Panc1 (cell line): ENCODE results near the gene ATG9A. TPM values are rescaled to one million over a fixed set of nuclear protein-coding genes. Genes with fewer than 3 reads are reported as not detected.

Experiments used
- ATAC-seq: fragments of 200-7000 bp; cut with Tn5 transposase; 2 replicates; pipeline ENCODE4 v1.9.1; 2020; ENCODE audit warnings: mild to moderate bottlenecking, moderate library complexity
- BruUV-seq: library from RNA; stranded (reverse); fragments of 400-500 nt; replicated peaks from 2 replicates; lab custom pipeline; 2021; lab: Mats Ljungman, UMichigan
- CTCF ChIA-PET: fragments of 300-600 bp; sonication (Branson Sonifier 250); formaldehyde crosslinking; loops from one replicate; lab custom pipeline; 2022; ENCODE audit warnings: antibody characterized with exemption; lab: Charles Lee
- POLR2A ChIA-PET: fragments of 300-600 bp; sonication (Branson Sonifier 250); formaldehyde crosslinking; loops from one replicate; lab custom pipeline; 2022; ENCODE audit warnings: antibody characterized with exemption; lab: Charles Lee
- DNase-seq: peaks from one replicate; pipeline ENCODE4 v3.0.0-alpha.2; 2010; ENCODE audit warnings: low read depth, low spot score
- H3K27ac ChIP-seq: 2 replicates; pipeline ENCODE4 v1.5.1; 2011; ENCODE audit warnings: mild to moderate bottlenecking, low read length, inconsistent platforms
- H3K27me3 ChIP-seq: fragments of 200-500 bp; sonication (Bioruptor generic); 2 replicates; pipeline ENCODE4 v1.6.0; 2014; ENCODE audit warnings: low read length, inconsistent platforms; ENCODE audit not compliant: control insufficient read depth, insufficient read depth
- H3K36me3 ChIP-seq: fragments of 200-500 bp; sonication (Bioruptor generic); 2 replicates; pipeline ENCODE4 v1.5.1; 2014; ENCODE audit warnings: inconsistent platforms, mild to moderate bottlenecking, low read length, moderate library complexity; ENCODE audit not compliant: control insufficient read depth, insufficient read depth
- H3K4me1 ChIP-seq: 2 replicates; pipeline ENCODE4 v1.5.1; 2011; ENCODE audit warnings: inconsistent platforms, mild to moderate bottlenecking, low read length, moderate library complexity; ENCODE audit not compliant: control insufficient read depth, insufficient read depth
- H3K4me3 ChIP-seq, 2 experiments: 2 replicates each; pipeline ENCODE4 v1.5.1; 2011 to 2012; ENCODE audit warnings: low read depth in 2 of 2, low read length in 2 of 2, mild to moderate bottlenecking in 2 of 2, inconsistent platforms in 1 of 2, moderate library complexity in 1 of 2
- H3K9me3 ChIP-seq: fragments of 200-500 bp; sonication (Bioruptor generic); 2 replicates; pipeline ENCODE4 v1.5.1; 2014; ENCODE audit warnings: low read depth, mild to moderate bottlenecking, inconsistent platforms, low read length, moderate library complexity; ENCODE audit not compliant: control insufficient read depth, insufficient read depth
- CTCF ChIP-seq: fragments of 450-650 bp; IDR thresholded peaks from 2 replicates; pipeline ENCODE4 v1.5.1; 2017; ENCODE audit warnings: mild to moderate bottlenecking
- POLR2AphosphoS5 ChIP-seq: IDR thresholded peaks from 2 replicates; pipeline ENCODE4 v1.6.1; 2012; ENCODE audit warnings: mild to moderate bottlenecking, low read depth, low read length, moderate library complexity
- REST ChIP-seq, 2 experiments: IDR thresholded peaks; 2 replicates each; pipeline ENCODE4 v1.6.1; 2011 to 2012; ENCODE audit warnings: low read depth in 2 of 2, control low read depth in 1 of 2, low read length in 1 of 2, mild to moderate bottlenecking in 1 of 2, moderate library complexity in 1 of 2; ENCODE audit not compliant: insufficient read depth in 1 of 2
- SIN3A ChIP-seq: IDR thresholded peaks from 2 replicates; pipeline ENCODE4 v1.6.1; 2012; ENCODE audit warnings: low read depth, mild to moderate bottlenecking, low read length, moderate library complexity, borderline replicate concordance; ENCODE audit not compliant: insufficient read depth
- TCF7L2 ChIP-seq: IDR thresholded peaks from 2 replicates; pipeline ENCODE4 v1.6.1; 2011; ENCODE audit warnings: mild to moderate bottlenecking, low read depth, low read length, inconsistent platforms
- in situ Hi-C: cut with HindIII; loops from 2 replicates; pipeline ENCODE4 v1.10.0; 2016; ENCODE audit warnings: low sequenced_read_pairs, low pct_unique_long_range_greater_than_20kb
- intact Hi-C: fragments of 100-400 bp; cut with micrococcal nuclease; formaldehyde crosslinking; loops from one replicate; pipeline ENCODE4 v1.10.0; 2022; ENCODE audit not compliant: unreplicated experiment
- total RNA-seq: library from RNA; stranded (reverse); gene quantifications from one replicate; pipeline ENCODE4 v1.2.1, GENCODE V29; 2021; ENCODE audit not compliant: unreplicated experiment

The ATG9A gene
- total RNA-seq, 1 experiment from 2014 or later = 75.1 TPM

DNA sequence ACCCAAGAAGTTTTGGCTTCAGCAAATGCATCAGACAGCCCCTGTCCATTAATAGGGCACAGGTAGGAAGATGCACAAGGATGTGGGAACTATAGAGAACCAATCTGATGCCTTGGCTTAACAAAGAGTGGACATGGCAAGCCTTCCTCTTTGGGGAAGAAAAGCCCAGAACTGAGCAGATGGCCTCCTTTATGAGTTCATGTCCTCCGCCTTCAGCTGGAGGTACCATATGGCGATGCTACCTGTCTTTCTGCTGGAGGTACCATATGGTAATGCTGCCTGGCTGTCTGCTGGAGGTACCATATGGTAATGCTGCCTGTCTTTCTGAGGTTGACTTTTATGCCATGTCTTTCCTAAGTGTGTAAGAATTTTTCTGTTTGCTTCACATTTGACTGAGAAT, 45.3 kb downstream of the ATG9A start:
- Histone ChIP-seq H3K4me3 (no peak overlapping the region), H3K27ac (no peak overlapping the region), H3K36me3 (peaks cover 25% of the 10 kb centered on the region), H3K9me3 (no peaks in the 10 kb centered on the region), H3K4me1 (peaks cover 6% of the 10 kb centered on the region), H3K27me3 (no peaks in the 10 kb centered on the region)
- intact Hi-C loops (no loop called here), in situ Hi-C loops (no loop called here)
- ATAC-seq (no peak), DNase-seq (no peak)
- no TSS peak for BruUV-seq
- no peak for TF ChIP-seq POLR2AphosphoS5
- no peak for TF ChIP-seq CTCF
- no peak for TF ChIP-seq TCF7L2
- TF ChIP-seq REST (IDR thresholded peaks at IDR 0.05; ENCODE audit: insufficient read depth in 1 of 2, low read depth in 2 of 2, low read length in 1 of 2) = no peak
- no peak for TF ChIP-seq SIN3A
- CTCF ChIA-PET = no interaction called here
- POLR2A ChIA-PET = no interaction called here

DNA sequence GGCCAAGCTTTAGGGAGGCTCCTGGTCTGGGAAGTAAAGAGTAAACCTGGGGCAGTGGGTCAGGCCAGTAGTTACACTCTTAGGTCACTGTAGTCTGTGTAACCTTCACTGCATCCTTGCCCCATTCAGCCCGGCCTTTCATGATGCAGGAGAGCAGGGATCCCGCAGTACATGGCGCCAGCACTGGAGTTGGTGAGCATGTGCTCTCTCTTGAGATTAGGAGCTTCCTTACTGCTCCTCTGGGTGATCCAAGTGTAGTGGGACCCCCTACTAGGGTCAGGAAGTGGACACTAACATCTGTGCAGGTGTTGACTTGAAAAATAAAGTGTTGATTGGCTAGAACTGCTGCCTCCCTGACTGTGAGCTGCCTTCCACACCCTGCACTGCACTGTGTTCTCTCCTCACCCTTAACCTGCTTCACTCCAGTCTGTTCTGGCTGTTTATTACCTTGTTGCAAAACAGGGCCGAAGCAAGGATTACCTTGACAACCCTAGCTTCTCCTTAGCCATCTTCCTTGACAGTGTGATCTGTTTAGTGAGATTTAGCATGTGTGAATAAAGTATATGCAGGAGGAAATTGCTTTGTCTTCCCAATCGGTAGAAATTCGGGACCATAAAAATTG, 46.2 kb downstream of the ATG9A start:
- POLR2A ChIA-PET = interaction anchor here (0.6 kb wide), 1 partner anchor 243 kb away, joined by 17 read pairs; no protein-coding TSS in a partner anchor

More for the DNA sequence above, 46.2 kb downstream of the ATG9A start:
- Histone ChIP-seq H3K27me3 (no peaks in the 10 kb centered on the region), H3K27ac (no peak overlapping the region), H3K9me3 (no peaks in the 10 kb centered on the region), H3K36me3 (peaks cover 25% of the 10 kb centered on the region), H3K4me3 (no peak overlapping the region), H3K4me1 (peaks cover 10% of the 10 kb centered on the region)
- in situ Hi-C loops = no loop called here
- intact Hi-C loops = no loop called here
- no peak for TF ChIP-seq REST (IDR thresholded peaks at IDR 0.05; ENCODE audit: insufficient read depth in 1 of 2, low read depth in 2 of 2, low read length in 1 of 2)
- TF ChIP-seq TCF7L2 = no peak
- no peak for TF ChIP-seq SIN3A
- no peak for TF ChIP-seq CTCF
- no peak for TF ChIP-seq POLR2AphosphoS5
- ATAC-seq = no peak
- DNase-seq = no peak
- BruUV-seq = TSS peak; percentile 20
- CTCF ChIA-PET = no interaction called here
